GM19463 (cell line): ENCODE measurements around the gene TTC22.
A peak's percentile ranks its signal among the peaks of the same experiment; 100 is the strongest.

Experiments
- ATAC-seq: cut with Tn5 transposase; IDR thresholded peaks from one replicate; pipeline ENCODE4 v1.9.1; 2021; ENCODE audit warnings: mild to moderate bottlenecking, moderate library complexity; ENCODE audit not compliant: unreplicated experiment

The TTC22 gene

GRCh38 chr1:54808443-54809207, 7.5 kb upstream of the TTC22 start:
- ATAC-seq, result no peak

GRCh38 chr1:54807756-54808155, 6.6 kb upstream of the TTC22 start:
- ATAC-seq, result no peak

GRCh38 chr1:54806931-54807611, 5.9 kb upstream of the TTC22 start:
- no peak for ATAC-seq

GRCh38 chr1:54805981-54806381, 4.9 kb upstream of the TTC22 start:
- no peak for ATAC-seq

- ATAC-seq, result no peak
Measured at GRCh38 chr1:54805466-54805865, 4.3 kb upstream of the TTC22 start.

GRCh38 chr1:54804471-54805132, 3.5 kb upstream of the TTC22 start:
- ATAC-seq, result peak; percentile 29

- no peak for ATAC-seq
Measured at GRCh38 chr1:54803761-54804470, 2.8 kb upstream of the TTC22 start.

- ATAC-seq, result no peak
Measured at GRCh38 chr1:54800041-54800898, 853 bp downstream of the TTC22 start.

- ATAC-seq, result peak; percentile 41
Measured at GRCh38 chr1:54798769-54799641, 2.1 kb downstream of the TTC22 start.

GRCh38 chr1:54798206-54798605, 2.9 kb downstream of the TTC22 start:
- ATAC-seq, result no peak

GRCh38 chr1:54796902-54797301, 4.2 kb downstream of the TTC22 start:
- ATAC-seq, result no peak

- no peak for ATAC-seq
Measured at GRCh38 chr1:54795841-54796468, 5.2 kb downstream of the TTC22 start.

GRCh38 chr1:54795356-54795665, 5.8 kb downstream of the TTC22 start:
- no peak for ATAC-seq

- no peak for ATAC-seq
Measured at GRCh38 chr1:54794451-54795355, 6.4 kb downstream of the TTC22 start.

- no peak for ATAC-seq
Measured at GRCh38 chr1:54792686-54793282, 8.3 kb downstream of the TTC22 start.

GRCh38 chr1:54791880-54792522, 9.1 kb downstream of the TTC22 start:
- no peak for ATAC-seq

- ATAC-seq, result no peak
Measured at GRCh38 chr1:54788459-54788858, 12.7 kb downstream of the TTC22 start.
